ENCODE data around the gene HCN3. TPM values are rescaled to one million over a fixed set of nuclear protein-coding genes. Genes with fewer than 3 reads are reported as not detected.

The HCN3 gene
- total and polyA plus RNA-seq, 2 of the 8 experiments (the other 6 are each of a cell fraction or from before 2014, with no cell fraction given), result 6.4 to 7.3 TPM

- TF ChIP-seq KDM4A (IDR thresholded peaks at IDR 0.05; ENCODE audit: low read depth, low read length, severe bottlenecking) (peak; percentile 32), SP2 (IDR thresholded peaks at IDR 0.05; ENCODE audit: low read length) (no peak), FOSL1 (IDR thresholded peaks at IDR 0.05; ENCODE audit: insufficient read depth, low read depth, low read length) (no peak), CHD2 (IDR thresholded peaks at IDR 0.05; ENCODE audit: low read length) (peak; percentile 65), MAFK (IDR thresholded peaks at IDR 0.05; ENCODE audit: low read depth, low read length) (no peak), POLR2AphosphoS5 (IDR thresholded peaks at IDR 0.05; ENCODE audit: low read depth, low read length) (no peak), RBBP5 (IDR thresholded peaks at IDR 0.05; ENCODE audit: borderline replicate concordance, low read depth, low read length) (peak; percentile 64; the same call in 1 of the 2 replicates), TBP (IDR thresholded peaks at IDR 0.05; ENCODE audit: low read depth, low read length) (no peak), SAP30 (IDR thresholded peaks at IDR 0.05; ENCODE audit: insufficient read depth, insufficient replicate concordance, low read length) (no peak), KDM5A (IDR thresholded peaks at IDR 0.05; ENCODE audit: low read length) (no peak), NANOG (IDR thresholded peaks at IDR 0.05; ENCODE audit: insufficient read depth, low read depth, low read length, poor library complexity, severe bottlenecking) (no peak), CREB1 (IDR thresholded peaks at IDR 0.05) (no peak; the same call in 1 of the 2 replicates), SIN3A (conservative IDR thresholded peaks at IDR 0.05 in 1 of 2, IDR thresholded peaks at IDR 0.05 in 1 of 2; ENCODE audit: low read depth in 1 of 2, low read length in 2 of 2) (peak in 1 of 2 experiments; percentile 80; a peak in 2 of 4 replicates), RXRA (IDR thresholded peaks at IDR 0.05; ENCODE audit: insufficient read depth, low read depth, low read length) (no peak), RAD21 (IDR thresholded peaks at IDR 0.05 in 1 of 2, conservative IDR thresholded peaks at IDR 0.05 in 1 of 2; ENCODE audit: low read depth in 2 of 2, low read length in 2 of 2) (no peak), HDAC6 (IDR thresholded peaks at IDR 0.05; ENCODE audit: low read depth, low read length) (no peak), HDAC2 (IDR thresholded peaks at IDR 0.05; ENCODE audit: borderline replicate concordance in 1 of 2, low read depth in 2 of 2, low read length in 2 of 2) (no peak; a peak in 2 of 4 replicates), ZNF274 (IDR thresholded peaks at IDR 0.05; ENCODE audit: borderline replicate concordance, extremely low read depth, low read length) (no peak), JUN (IDR thresholded peaks at IDR 0.05; ENCODE audit: low read depth, low read length) (no peak), EZH2 (IDR thresholded peaks at IDR 0.05; ENCODE audit: low read depth, low read length, severe bottlenecking) (no peak)
- TF ChIP-seq, protein P1, sequence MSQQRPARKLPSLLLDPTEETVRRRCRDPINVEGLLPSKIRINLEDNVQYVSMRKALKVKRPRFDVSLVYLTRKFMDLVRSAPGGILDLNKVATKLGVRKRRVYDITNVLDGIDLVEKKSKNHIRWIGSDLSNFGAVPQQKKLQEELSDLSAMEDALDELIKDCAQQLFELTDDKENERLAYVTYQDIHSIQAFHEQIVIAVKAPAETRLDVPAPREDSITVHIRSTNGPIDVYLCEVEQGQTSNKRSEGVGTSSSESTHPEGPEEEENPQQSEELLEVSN (IDR thresholded peaks at IDR 0.05), result no peak
Measured at GRCh38 chr1:155324037-155324716, 46.9 kb downstream of the HCN3 start (continued).

All from H1 (cell line).